Measurements from ENCODE around the gene HRNR. TPM values are rescaled to one million over a fixed set of nuclear protein-coding genes. Genes with fewer than 3 reads are reported as not detected.

The HRNR gene
- total RNA-seq, 4 donors from 2014 or later, result 0.18 TPM; not detected in 3

- Histone ChIP-seq H3K4me3 (no peak overlapping the region), H3K9me3 (no peaks in the 10 kb centered on the region), H3K27me3 (peaks cover 0 to 5% (median 0%) of the 10 kb centered on the region in 4 donors), H3K36me3 (no peaks in the 10 kb centered on the region), H3K27ac (no peak overlapping the region), H3K4me1 (peaks cover 0 to 7% (median 0%) of the 10 kb centered on the region in 3 donors)
- intact Hi-C loops (cut with DNase I), result no loop called here
- DNase-seq, result no peak
- TF ChIP-seq POLR2A (IDR thresholded peaks at IDR 0.05) (no peak), CTCF (IDR thresholded peaks at IDR 0.05) (no peak)
These were observed 26.5 kb downstream of the HRNR start for GRCh38 chr1:152197361-152197941.

- intact Hi-C loops (cut with DNase I), result no loop called here
- peaks cover 19 to 58% (median 19%) of the 10 kb centered on the region in 3 donors for H3K4me1 ChIP-seq
- no peak for DNase-seq
- TF ChIP-seq CTCF (IDR thresholded peaks at IDR 0.05), result no peak
- TF ChIP-seq POLR2A (IDR thresholded peaks at IDR 0.05), result no peak
- no peak overlapping the region for H3K4me3 ChIP-seq
- H3K36me3 ChIP-seq, result no peaks in the 10 kb centered on the region
- H3K27me3 ChIP-seq, result peaks cover 0 to 6% (median 0%) of the 10 kb centered on the region in 4 donors
- H3K27ac ChIP-seq, result peak overlapping the region; percentile 44 to 84 (median 76)
- H3K9me3 ChIP-seq, result no peaks in the 10 kb centered on the region
These were observed 32.3 kb downstream of the HRNR start for GRCh38 chr1:152191711-152192110.

- 36 to 59% methylated on average over 5 of the region's 5 CpGs for WGBS, 2 donors
- Histone ChIP-seq H3K27ac (peak overlapping the region; percentile 44 to 84 (median 76)), H3K27me3 (peaks cover 0 to 6% (median 0%) of the 10 kb centered on the region in 4 donors), H3K4me3 (no peak overlapping the region), H3K36me3 (no peaks in the 10 kb centered on the region), H3K9me3 (no peaks in the 10 kb centered on the region), H3K4me1 (peaks cover 19 to 63% (median 19%) of the 10 kb centered on the region in 3 donors)
- intact Hi-C loops (cut with DNase I), result no loop called here
- TF ChIP-seq CTCF (IDR thresholded peaks at IDR 0.05), result no peak
- no peak for TF ChIP-seq POLR2A (IDR thresholded peaks at IDR 0.05)
- no peak for DNase-seq
These were observed 32.7 kb downstream of the HRNR start for GRCh38 chr1:152191260-152191659.

GRCh38 chr1:152190589-152190988 is 33.4 kb downstream of the HRNR start:
- Histone ChIP-seq H3K4me3 (no peak overlapping the region), H3K36me3 (no peaks in the 10 kb centered on the region), H3K4me1 (peaks cover 19 to 70% (median 24%) of the 10 kb centered on the region in 3 donors), H3K9me3 (no peaks in the 10 kb centered on the region), H3K27ac (peak overlapping the region; percentile 29 to 84 (median 76)), H3K27me3 (peaks cover 0 to 6% (median 0%) of the 10 kb centered on the region in 4 donors)
- WGBS, 2 donors, result 7 to 32% methylated on average over 2 of the region's 2 CpGs
- TF ChIP-seq POLR2A (IDR thresholded peaks at IDR 0.05) (no peak), CTCF (IDR thresholded peaks at IDR 0.05) (no peak)
- intact Hi-C loops (cut with DNase I), result no loop called here
- no peak for DNase-seq

GRCh38 chr1:152189657-152190442 is 34.1 kb downstream of the HRNR start:
- intact Hi-C loops (cut with DNase I), result loop anchor here (10.0 kb wide), 1 partner anchor 265 kb away; no protein-coding TSS in a partner anchor
- no peak for DNase-seq
- no peaks in the 10 kb centered on the region for H3K9me3 ChIP-seq
- H3K4me3 ChIP-seq, result peak overlapping the region in 3 of 4 donors; percentile 48 to 59 (median 51)
- peaks cover 0 to 6% (median 0%) of the 10 kb centered on the region in 4 donors for H3K27me3 ChIP-seq
- 16 to 17% methylated on average over 9 of the region's 9 CpGs for WGBS, 2 donors
- H3K4me1 ChIP-seq, result peaks cover 19 to 77% (median 28%) of the 10 kb centered on the region in 3 donors
- TF ChIP-seq CTCF (IDR thresholded peaks at IDR 0.05), result peak; percentile 56 to 88 (median 79)
- no peak for TF ChIP-seq POLR2A (IDR thresholded peaks at IDR 0.05)
- peak overlapping the region; percentile 27 to 84 (median 56) for H3K27ac ChIP-seq
- H3K36me3 ChIP-seq, result no peaks in the 10 kb centered on the region

All from esophagus squamous epithelium (tissue), 5 donors.